Activated naive CD8-positive, alpha-beta T cell treated with anti-CD3 and anti-CD28 coated beads, Interleukin-2, amount 50 U/mL, for 24 hours (primary cell): Measurements from ENCODE around the gene KANSL1.
A peak's percentile ranks its signal among the peaks of the same experiment; 100 is the strongest.
"Not testable (repeated sequence)": the region's sequence is repeated elsewhere in the genome, so short reads cannot be mapped to it uniquely, and the experiment has no call there.

Experiments
- ATAC-seq: fragments of 150-1000 bp; cut with Tn5 transposase; one replicate; pipeline ENCODE4 v1.10.0; 2021
- DNase-seq: peaks from one replicate; pipeline ENCODE4 v3.0.0; 2021
- H3K27ac Mint-ChIP-seq: one replicate; pipeline ENCODE4 v1.8.0; 2021; ENCODE audit warnings: mild to moderate bottlenecking, mixed read lengths
- H3K27me3 Mint-ChIP-seq: one replicate; pipeline ENCODE4 v1.8.0; 2021; ENCODE audit warnings: mixed read lengths
- H3K36me3 Mint-ChIP-seq: one replicate; pipeline ENCODE4 v1.8.0; 2021; ENCODE audit warnings: low read depth, mixed read lengths
- H3K4me1 Mint-ChIP-seq: one replicate; pipeline ENCODE4 v1.8.0; 2021; ENCODE audit warnings: mixed read lengths
- H3K4me3 Mint-ChIP-seq: one replicate; pipeline ENCODE4 v1.8.0; 2021; ENCODE audit warnings: mild to moderate bottlenecking, moderate library complexity, mixed read lengths
- H3K9me3 Mint-ChIP-seq: one replicate; pipeline ENCODE4 v1.8.0; 2021; ENCODE audit warnings: mixed read lengths

The KANSL1 gene

GRCh38 chr17:46126840-46127239 lies 66.4 kb downstream of the KANSL1 start:
- Mint-ChIP-seq H3K4me1 (peaks cover 87% of the 10 kb centered on the region), H3K27me3 (no peaks in the 10 kb centered on the region), H3K36me3 (peaks cover 18% of the 10 kb centered on the region), H3K27ac (peak overlapping the region; percentile 23), H3K4me3 (no peak overlapping the region), H3K9me3 (no peaks in the 10 kb centered on the region)
- ATAC-seq (no peak), DNase-seq (no peak)

GRCh38 chr17:46125831-46126230 lies 67.4 kb downstream of the KANSL1 start:
- ATAC-seq (no peak), DNase-seq (no peak)
- Mint-ChIP-seq H3K4me3 (no peak overlapping the region), H3K4me1 (peaks cover 87% of the 10 kb centered on the region), H3K27ac (no peak overlapping the region), H3K36me3 (peaks cover 20% of the 10 kb centered on the region), H3K27me3 (no peaks in the 10 kb centered on the region), H3K9me3 (no peaks in the 10 kb centered on the region)

- no peak overlapping the region for H3K4me3 Mint-ChIP-seq
- H3K9me3 Mint-ChIP-seq: no peaks in the 10 kb centered on the region
- no peak for ATAC-seq
- H3K27me3 Mint-ChIP-seq: no peaks in the 10 kb centered on the region
- peak overlapping the region; percentile 50 for H3K27ac Mint-ChIP-seq
- no peak for DNase-seq
- H3K4me1 Mint-ChIP-seq: peaks cover 87% of the 10 kb centered on the region
- H3K36me3 Mint-ChIP-seq: peaks cover 18% of the 10 kb centered on the region
Measured at GRCh38 chr17:46124695-46125592, 68.3 kb downstream of the KANSL1 start.

GRCh38 chr17:46123607-46124006 lies 69.6 kb downstream of the KANSL1 start:
- ATAC-seq: no peak
- Mint-ChIP-seq H3K36me3 (peaks cover 26% of the 10 kb centered on the region), H3K27ac (no peak overlapping the region), H3K27me3 (no peaks in the 10 kb centered on the region), H3K9me3 (peaks cover 3% of the 10 kb centered on the region), H3K4me1 (peaks cover 84% of the 10 kb centered on the region), H3K4me3 (no peak overlapping the region)
- no peak for DNase-seq

GRCh38 chr17:46122486-46122871 lies 70.8 kb downstream of the KANSL1 start:
- H3K36me3 Mint-ChIP-seq: peaks cover 24% of the 10 kb centered on the region
- peaks cover 3% of the 10 kb centered on the region for H3K9me3 Mint-ChIP-seq
- H3K27ac Mint-ChIP-seq: peak overlapping the region; percentile 43
- H3K4me3 Mint-ChIP-seq: peak overlapping the region; percentile 51
- peaks cover 82% of the 10 kb centered on the region for H3K4me1 Mint-ChIP-seq
- no peak for DNase-seq
- H3K27me3 Mint-ChIP-seq: no peaks in the 10 kb centered on the region
- ATAC-seq: peak; percentile 13

GRCh38 chr17:46121841-46122485 lies 71.3 kb downstream of the KANSL1 start:
- no peaks in the 10 kb centered on the region for H3K27me3 Mint-ChIP-seq
- peaks cover 23% of the 10 kb centered on the region for H3K36me3 Mint-ChIP-seq
- peaks cover 3% of the 10 kb centered on the region for H3K9me3 Mint-ChIP-seq
- no peak for DNase-seq
- peak overlapping the region; percentile 43 for H3K27ac Mint-ChIP-seq
- ATAC-seq: peak; percentile 63
- H3K4me1 Mint-ChIP-seq: peaks cover 83% of the 10 kb centered on the region
- H3K4me3 Mint-ChIP-seq: peak overlapping the region; percentile 51

- peak overlapping the region; percentile 41 for H3K27ac Mint-ChIP-seq
- ATAC-seq (no peak), DNase-seq (no peak)
Measured at GRCh38 chr17:46121165-46121764, 72.0 kb downstream of the KANSL1 start.

GRCh38 chr17:46120537-46120936 lies 72.7 kb downstream of the KANSL1 start:
- H3K9me3 Mint-ChIP-seq: peaks cover 3% of the 10 kb centered on the region
- peaks cover 87% of the 10 kb centered on the region for H3K4me1 Mint-ChIP-seq
- H3K36me3 Mint-ChIP-seq: peaks cover 20% of the 10 kb centered on the region
- H3K4me3 Mint-ChIP-seq: no peak overlapping the region
- DNase-seq: no peak
- no peaks in the 10 kb centered on the region for H3K27me3 Mint-ChIP-seq
- H3K27ac Mint-ChIP-seq: no peak overlapping the region
- ATAC-seq: no peak

More at GRCh38 chr17:46121165-46121764, 72.0 kb downstream of the KANSL1 start:
- H3K4me3 Mint-ChIP-seq: no peak overlapping the region
- H3K9me3 Mint-ChIP-seq: peaks cover 3% of the 10 kb centered on the region
- peaks cover 84% of the 10 kb centered on the region for H3K4me1 Mint-ChIP-seq
- H3K27me3 Mint-ChIP-seq: no peaks in the 10 kb centered on the region
- H3K36me3 Mint-ChIP-seq: peaks cover 20% of the 10 kb centered on the region

GRCh38 chr17:46120078-46120477 lies 73.2 kb downstream of the KANSL1 start:
- peaks cover 20% of the 10 kb centered on the region for H3K36me3 Mint-ChIP-seq
- no peaks in the 10 kb centered on the region for H3K27me3 Mint-ChIP-seq
- H3K9me3 Mint-ChIP-seq: peaks cover 3% of the 10 kb centered on the region
- H3K4me1 Mint-ChIP-seq: peaks cover 88% of the 10 kb centered on the region
- no peak overlapping the region for H3K4me3 Mint-ChIP-seq
- peak overlapping the region; percentile 50 for H3K27ac Mint-ChIP-seq
- ATAC-seq: no peak
- no peak for DNase-seq

GRCh38 chr17:46118964-46119363 lies 74.3 kb downstream of the KANSL1 start:
- DNase-seq: no peak
- H3K9me3 Mint-ChIP-seq: peaks cover 3% of the 10 kb centered on the region
- peaks cover 89% of the 10 kb centered on the region for H3K4me1 Mint-ChIP-seq
- H3K4me3 Mint-ChIP-seq: no peak overlapping the region
- no peaks in the 10 kb centered on the region for H3K27me3 Mint-ChIP-seq
- peaks cover 17% of the 10 kb centered on the region for H3K36me3 Mint-ChIP-seq
- ATAC-seq: no peak
- H3K27ac Mint-ChIP-seq: peak overlapping the region; percentile 6

- H3K27ac Mint-ChIP-seq: no peak overlapping the region
- H3K27me3 Mint-ChIP-seq: no peaks in the 10 kb centered on the region
- ATAC-seq: no peak
- peaks cover 3% of the 10 kb centered on the region for H3K9me3 Mint-ChIP-seq
- no peak overlapping the region for H3K4me3 Mint-ChIP-seq
- H3K4me1 Mint-ChIP-seq: peaks cover 90% of the 10 kb centered on the region
- H3K36me3 Mint-ChIP-seq: peaks cover 17% of the 10 kb centered on the region
- no peak for DNase-seq
Measured at GRCh38 chr17:46117850-46118696, 75.2 kb downstream of the KANSL1 start.

GRCh38 chr17:46117117-46117516 lies 76.1 kb downstream of the KANSL1 start:
- Mint-ChIP-seq H3K36me3 (peaks cover 15% of the 10 kb centered on the region), H3K4me1 (peaks cover 88% of the 10 kb centered on the region), H3K4me3 (no peak overlapping the region), H3K27me3 (no peaks in the 10 kb centered on the region), H3K9me3 (peaks cover 3% of the 10 kb centered on the region), H3K27ac (no peak overlapping the region)
- ATAC-seq (no peak), DNase-seq (no peak)

GRCh38 chr17:46115699-46116098 lies 77.5 kb downstream of the KANSL1 start:
- ATAC-seq: peak; percentile 84
- peaks cover 15% of the 10 kb centered on the region for H3K36me3 Mint-ChIP-seq
- H3K4me3 Mint-ChIP-seq: no peak overlapping the region
- H3K4me1 Mint-ChIP-seq: peaks cover 86% of the 10 kb centered on the region
- no peaks in the 10 kb centered on the region for H3K27me3 Mint-ChIP-seq
- DNase-seq: no peak
- peaks cover 3% of the 10 kb centered on the region for H3K9me3 Mint-ChIP-seq
- H3K27ac Mint-ChIP-seq: peak overlapping the region; percentile 74

GRCh38 chr17:46111236-46111635 lies 82.0 kb downstream of the KANSL1 start:
- H3K9me3 Mint-ChIP-seq, DNase-seq, H3K36me3 Mint-ChIP-seq, H3K4me3 Mint-ChIP-seq, H3K27me3 Mint-ChIP-seq, H3K27ac Mint-ChIP-seq, ATAC-seq: not testable (repeated sequence)
- peaks cover 88% of the 10 kb centered on the region for H3K4me1 Mint-ChIP-seq
